GM12878 (cell line): ENCODE results near the gene CACNG5. TPM values are rescaled to one million over a fixed set of nuclear protein-coding genes. Genes with fewer than 3 reads are reported as not detected.

Experiments used
- ATAC-seq: fragments of 200-7000 bp; cut with Tn5 transposase; 3 replicates; pipeline ENCODE4 v1.9.1; 2020; ENCODE audit warnings: mild to moderate bottlenecking, moderate library complexity
- BruUV-seq: library from RNA; stranded (reverse); fragments of 400-500 nt; replicated peaks from 2 replicates; lab custom pipeline; 2021; lab: Mats Ljungman, UMichigan
- CTCF ChIA-PET: fragments of 300-600 bp; sonication (Branson Sonifier 250); formaldehyde crosslinking; extraction: SDS; loops from one replicate; lab custom pipeline; 2021; ENCODE audit warnings: inconsistent platforms; lab: Yijun Ruan, JAX
- POLR2A ChIA-PET: fragments of 350-600 bp; formaldehyde crosslinking; extraction: SDS; loops from one replicate; lab custom pipeline; 2021; ENCODE audit warnings: inconsistent platforms; lab: Charles Lee
- RAD21 ChIA-PET: fragments of 300-600 bp; sonication (Branson Sonifier 250); formaldehyde crosslinking; loops from one replicate; lab custom pipeline; 2023; ENCODE audit warnings: antibody characterized with exemption; ENCODE audit not compliant: unreplicated experiment; lab: Charles Lee
- SMC1A ChIA-PET: fragments of 300-600 bp; sonication (Branson Sonifier 250); formaldehyde crosslinking; loops from one replicate; lab custom pipeline; 2023; ENCODE audit not compliant: unreplicated experiment, uncharacterized antibody; lab: Charles Lee
- DNase-seq: peaks from one replicate; pipeline ENCODE4 v3.0.0-alpha.2; 2011; ENCODE audit warnings: low read depth, low spot score
- FAIRE-seq: peaks from 3 replicates; lab custom pipeline; 2011; peaks lifted over from hg19 to GRCh38; lab: Jason Lieb, UNC
- H2AFZ ChIP-seq: 2 replicates; pipeline ENCODE4 v1.6.0; 2011; ENCODE audit warnings: low read depth, low read length, control low read depth; ENCODE audit not compliant: control insufficient read depth
- H3K27ac ChIP-seq: 2 replicates; pipeline ENCODE4 v1.5.1; 2011; ENCODE audit warnings: control low read depth; ENCODE audit not compliant: control insufficient read depth, insufficient read depth
- H3K27me3 ChIP-seq, 2 experiments: replicated peaks in 1 of 2; 2 replicates each; pipeline versions ENCODE4 v1.6.0 to v1.6.1; 2011; ENCODE audit warnings: low read length in 1 of 2; ENCODE audit not compliant: control insufficient read depth in 2 of 2, insufficient read depth in 2 of 2
- H3K36me3 ChIP-seq, 2 experiments: 2 replicates each; pipeline ENCODE4 v1.5.1; 2011; ENCODE audit warnings: low read length in 1 of 2; ENCODE audit not compliant: control insufficient read depth in 2 of 2, insufficient read depth in 2 of 2
- H3K4me1 ChIP-seq: 2 replicates; pipeline ENCODE4 v1.6.1; 2011; ENCODE audit warnings: mild to moderate bottlenecking, low read length, moderate library complexity, mixed read lengths; ENCODE audit not compliant: control insufficient read depth, insufficient read depth
- H3K4me2 ChIP-seq: 2 replicates; pipeline ENCODE4 v1.6.0; 2011; ENCODE audit warnings: control low read depth; ENCODE audit not compliant: control insufficient read depth, insufficient read depth
- H3K4me3 ChIP-seq: fragments of 200-600 bp; sonication (generic); 2 replicates; pipeline ENCODE4 v1.5.1; 2016
- H3K79me2 ChIP-seq: 2 replicates; pipeline ENCODE4 v1.6.0; 2011; ENCODE audit warnings: low read length; ENCODE audit not compliant: control insufficient read depth, insufficient read depth
- H3K9ac ChIP-seq: 2 replicates; pipeline ENCODE4 v1.8.0; 2011; ENCODE audit warnings: low read length, control low read depth, mixed read lengths; ENCODE audit not compliant: control insufficient read depth, insufficient read depth
- H3K9me3 ChIP-seq: replicated peaks from 3 replicates; pipeline ENCODE4 v1.5.1; 2011; ENCODE audit warnings: mild to moderate bottlenecking, low read length; ENCODE audit not compliant: control insufficient read depth, insufficient read depth
- H4K20me1 ChIP-seq: 2 replicates; pipeline ENCODE4 v1.6.0; 2011; ENCODE audit not compliant: control insufficient read depth, insufficient read depth
- CBFB ChIP-seq: IDR thresholded peaks from 2 replicates; pipeline ENCODE4 v1.6.1; 2016; ENCODE audit warnings: antibody characterized with exemption, low read depth
- CEBPB ChIP-seq, 2 experiments: fragments of 150-350 bp in 1 of 2; IDR thresholded peaks; 2 replicates each; pipeline ENCODE4 v1.6.1; 2012 to 2014; ENCODE audit warnings: low read depth in 2 of 2, low read length in 2 of 2, borderline replicate concordance in 1 of 2, inconsistent platforms in 1 of 2
- DPF2 ChIP-seq: fragments of 450-650 bp; IDR thresholded peaks from 2 replicates; pipeline ENCODE4 v1.6.1; 2017; ENCODE audit warnings: mild to moderate bottlenecking
- E2F8 ChIP-seq: fragments of 450-650 bp; IDR thresholded peaks from 2 replicates; pipeline ENCODE4 v1.6.1; 2018; ENCODE audit warnings: mild to moderate bottlenecking, low read depth, moderate library complexity; ENCODE audit not compliant: partially characterized antibody
- E4F1 ChIP-seq: fragments of 450-650 bp; IDR thresholded peaks from 2 replicates; pipeline ENCODE4 v1.6.1; 2018; ENCODE audit warnings: borderline replicate concordance, mild to moderate bottlenecking; ENCODE audit not compliant: partially characterized antibody
- ELK1 ChIP-seq: IDR thresholded peaks from 2 replicates; pipeline ENCODE4 v1.6.1; 2012; ENCODE audit warnings: low read depth, low read length, improper control_type of control experiment
- FOS ChIP-seq: IDR thresholded peaks from 3 replicates; pipeline ENCODE4 v1.6.1; 2011; ENCODE audit warnings: borderline replicate concordance; ENCODE audit not compliant: insufficient read length; ENCODE audit errors: extremely low read depth
- HDGF ChIP-seq: fragments of 450-650 bp; IDR thresholded peaks from 2 replicates; pipeline ENCODE4 v1.6.1; 2016; ENCODE audit warnings: antibody characterized with exemption
- HSF1 ChIP-seq: fragments of 150-350 bp; IDR thresholded peaks from 2 replicates; pipeline ENCODE4 v1.6.1; 2014; ENCODE audit warnings: mild to moderate bottlenecking, low read depth, low read length
- IKZF2 ChIP-seq, 2 experiments: fragments of 450-650 bp; IDR thresholded peaks; 2 replicates each; pipeline ENCODE4 v1.6.1; 2017; ENCODE audit warnings: mild to moderate bottlenecking in 2 of 2, moderate library complexity in 2 of 2
- MEF2A ChIP-seq: IDR thresholded peaks from 2 replicates; pipeline ENCODE4 v1.6.1; 2011; ENCODE audit warnings: low read depth, mild to moderate bottlenecking, low read length, moderate library complexity; ENCODE audit not compliant: insufficient read depth
- MXI1 ChIP-seq: fragments of 150-350 bp; IDR thresholded peaks from 2 replicates; pipeline ENCODE4 v1.6.1; 2011; ENCODE audit warnings: low read depth, mild to moderate bottlenecking, inconsistent platforms, low read length, improper control_type of control experiment
- RFX5 ChIP-seq: IDR thresholded peaks from 2 replicates; pipeline ENCODE4 v1.6.1; 2011; ENCODE audit warnings: low read depth, low read length, improper control_type of control experiment
- SREBF1 ChIP-seq: IDR thresholded peaks from 2 replicates; pipeline ENCODE4 v1.6.1; 2012; ENCODE audit warnings: mild to moderate bottlenecking, low read length
- TCF12 ChIP-seq: IDR thresholded peaks from 2 replicates; pipeline ENCODE4 v1.6.1; 2011; ENCODE audit warnings: low read depth, mild to moderate bottlenecking, low read length
- TCF7 ChIP-seq: IDR thresholded peaks from 2 replicates; pipeline ENCODE4 v1.6.1; 2014; ENCODE audit warnings: antibody characterized with exemption, borderline replicate concordance
- YBX1 ChIP-seq: fragments of 450-650 bp; IDR thresholded peaks from 2 replicates; pipeline ENCODE4 v1.6.1; 2016; ENCODE audit warnings: antibody characterized with exemption
- YY1 ChIP-seq: IDR thresholded peaks from 2 replicates; pipeline ENCODE4 v1.6.1; 2011; ENCODE audit warnings: low read depth, mild to moderate bottlenecking, low read length
- ZNF622 ChIP-seq: fragments of 450-650 bp; IDR thresholded peaks from 2 replicates; pipeline ENCODE4 v1.6.1; 2017; ENCODE audit warnings: mild to moderate bottlenecking, inconsistent platforms
- ZZZ3 ChIP-seq: IDR thresholded peaks from 2 replicates; pipeline ENCODE4 v1.6.1; 2011; ENCODE audit warnings: low read depth; ENCODE audit not compliant: control insufficient read depth, insufficient read length
- WGBS: methylation state at CpG from one replicate; pipeline ENCODE4 v1.1.6; 2016; ENCODE audit warnings: low lambda C conversion rate; ENCODE audit not compliant: insufficient replicate concordance, insufficient coverage; ENCODE audit errors: missing lambda C conversion rate; 5-methylcytosine and 5-hydroxymethylcytosine counted together
- in situ Hi-C: fragments of 300-500 bp; cut with MboI; formaldehyde crosslinking; loops from 9 replicates; pipeline ENCODE4 v1.14.3; 2018; ENCODE audit warnings: mixed read lengths
- intact Hi-C: fragments of 100-400 bp; cut with micrococcal nuclease; formaldehyde crosslinking; loops from one replicate; pipeline ENCODE4 v1.14.2; 2022; ENCODE audit not compliant: unreplicated experiment
- polyA plus RNA-seq, 11 experiments: library from polyadenylated mRNA; depleted of rRNA in 4 of 11; unstranded in 6 of 11; stranded (reverse) in 5 of 11; fragments of >200 nt; fragmentation: Nextera tagmentation in 4 of 11; fragmentation: Illumina TruSeq in 1 of 11; extraction: Ambion mirVana in 4 of 11; extraction: Trizol in 1 of 11; gene quantifications; 1 replicate in 1 of 11; 2 replicates in 10 of 11; pipeline versions ENCODE4 v1.2.1 to v1.2.3, GENCODE V29; 2011 to 2016; ENCODE audit warnings: inconsistent platforms in 2 of 11, missing spikeins in 2 of 11, low read depth in 1 of 11
- total RNA-seq, 4 experiments: library from RNA; depleted of rRNA in 3 of 4; stranded (reverse); fragments of >200 nt in 3 of 4; fragmentation: Illumina TruSeq in 1 of 4; extraction: Trizol in 1 of 4; gene quantifications; 2 replicates each; pipeline versions ENCODE4 v1.2.1 to v1.2.3, GENCODE V29; 2013 to 2021

CACNG5 gene
- total and polyA plus RNA-seq, 10 of the 15 experiments (the other 5 are each of a cell fraction or from before 2014, with no cell fraction given): not detected

- ChIA-PET CTCF (no interaction called here), SMC1A (no interaction called here)
- H3K9ac ChIP-seq: no peak overlapping the region
- no peak for ATAC-seq
- no peak overlapping the region for H2AFZ ChIP-seq
- H3K4me3 ChIP-seq: no peak overlapping the region
- no peaks in the 10 kb centered on the region for H4K20me1 ChIP-seq
- FAIRE-seq: no peak
- intact Hi-C loops: no loop called here
- TF ChIP-seq YY1 (no peak), SREBF1 (no peak), DPF2 (no peak), ZNF622 (no peak), IKZF2 (IDR thresholded peaks at IDR 0.05) (no peak), TCF7 (no peak), E2F8 (no peak), CEBPB (IDR thresholded peaks at IDR 0.05; ENCODE audit: borderline replicate concordance in 1 of 2, low read depth in 2 of 2, low read length in 2 of 2) (no peak), TCF12 (no peak), ELK1 (no peak), RFX5 (no peak), HDGF (no peak), E4F1 (no peak), MXI1 (no peak), HSF1 (no peak), MEF2A (no peak), FOS (no peak), CBFB (no peak), YBX1 (no peak), ZZZ3 (no peak)
- TF ChIP-seq, all 136 proteins: peak for 0
- in situ Hi-C loops: no loop called here
- POLR2A ChIA-PET: no interaction called here
- Histone ChIP-seq H3K36me3 (no peaks in the 10 kb centered on the region), H3K4me2 (no peak overlapping the region), H3K79me2 (no peaks in the 10 kb centered on the region), H3K27me3 (no peaks in the 10 kb centered on the region; a peak in 2 of 4 replicates), H3K9me3 (no peaks in the 10 kb centered on the region), H3K27ac (no peak overlapping the region), H3K4me1 (no peaks in the 10 kb centered on the region)
- no TSS peak for BruUV-seq
- no peak for DNase-seq
- 36% methylated on average over 16 of the region's 16 CpGs for WGBS
- RAD21 ChIA-PET: no interaction called here
These were observed 559 bp downstream of the CACNG5 start for GRCh38 chr17:66835476-66835875.
